HL-60 (cell line): Measurements from ENCODE around the gene MAB21L4.

Experiments
- DNase-seq, 2 experiments: peaks; one replicate each; pipeline ENCODE4 v3.0.0-alpha.2; 2010 to 2020; ENCODE audit warnings: low read depth in 1 of 2, low spot score in 1 of 2
- H3K27ac ChIP-seq: fragments of 250-450 bp; sonication (Bioruptor Pico); replicated peaks from 2 replicates; pipeline ENCODE4 v1.5.1; 2020; ENCODE audit warnings: mild to moderate bottlenecking, moderate library complexity
- H3K27me3 ChIP-seq: fragments of 250-450 bp; sonication (Bioruptor Pico); 2 replicates; pipeline ENCODE4 v1.5.1; 2021; ENCODE audit warnings: mild to moderate bottlenecking, moderate library complexity; ENCODE audit not compliant: insufficient read depth, poor library complexity, severe bottlenecking
- H3K4me3 ChIP-seq: replicated peaks from 2 replicates; pipeline ENCODE4 v1.5.1; 2011; ENCODE audit warnings: mild to moderate bottlenecking, control low read depth, low read length; ENCODE audit not compliant: insufficient read depth
- CTCF ChIP-seq: IDR thresholded peaks from one replicate; pipeline ENCODE4 v1.5.1; 2011; ENCODE audit warnings: low read length, control low read depth, inconsistent platforms; ENCODE audit not compliant: insufficient read depth
- GABPA ChIP-seq: IDR thresholded peaks from 2 replicates; pipeline ENCODE4 v1.6.1; 2012; ENCODE audit warnings: low read depth
- POLR2AphosphoS5 ChIP-seq: IDR thresholded peaks from 2 replicates; pipeline ENCODE4 v1.6.1; 2012; ENCODE audit warnings: low read depth
- REST ChIP-seq: IDR thresholded peaks from 2 replicates; pipeline ENCODE4 v1.6.1; 2012; ENCODE audit warnings: low read depth; ENCODE audit not compliant: insufficient replicate concordance
- SPI1 ChIP-seq: IDR thresholded peaks from 2 replicates; pipeline ENCODE4 v1.6.1; 2012; ENCODE audit warnings: low read depth, mild to moderate bottlenecking, borderline replicate concordance

Gene MAB21L4

GRCh38 chr2:240916571-240917008 lies 20.6 kb upstream of the MAB21L4 start:
- Histone ChIP-seq H3K27ac (no peak overlapping the region), H3K4me3 (no peak overlapping the region), H3K27me3 (peaks cover 16% of the 10 kb centered on the region)
- no peak for DNase-seq
- no peak for TF ChIP-seq CTCF
- no peak for TF ChIP-seq SPI1
- no peak for TF ChIP-seq GABPA

GRCh38 chr2:240915526-240916341 lies 19.8 kb upstream of the MAB21L4 start:
- H3K27me3 ChIP-seq, result peaks cover 20% of the 10 kb centered on the region
- no peak overlapping the region for H3K4me3 ChIP-seq
- H3K27ac ChIP-seq, result no peak overlapping the region
- DNase-seq, result no peak
- TF ChIP-seq CTCF (no peak), GABPA (no peak), POLR2AphosphoS5 (no peak), SPI1 (no peak), REST (no peak)

GRCh38 chr2:240914645-240915525 lies 18.9 kb upstream of the MAB21L4 start:
- Histone ChIP-seq H3K27ac (no peak overlapping the region), H3K27me3 (peaks cover 23% of the 10 kb centered on the region), H3K4me3 (no peak overlapping the region)
- no peak for DNase-seq
- TF ChIP-seq SPI1 (no peak), POLR2AphosphoS5 (no peak), CTCF (no peak), GABPA (no peak), REST (no peak)
